ENCODE results near the gene DOK7. TPM values are rescaled to one million over a fixed set of nuclear protein-coding genes. Genes with fewer than 3 reads are reported as not detected.

The DOK7 gene
- total RNA-seq, 1 experiment from 2014 or later, result 0.26 TPM

DNA sequence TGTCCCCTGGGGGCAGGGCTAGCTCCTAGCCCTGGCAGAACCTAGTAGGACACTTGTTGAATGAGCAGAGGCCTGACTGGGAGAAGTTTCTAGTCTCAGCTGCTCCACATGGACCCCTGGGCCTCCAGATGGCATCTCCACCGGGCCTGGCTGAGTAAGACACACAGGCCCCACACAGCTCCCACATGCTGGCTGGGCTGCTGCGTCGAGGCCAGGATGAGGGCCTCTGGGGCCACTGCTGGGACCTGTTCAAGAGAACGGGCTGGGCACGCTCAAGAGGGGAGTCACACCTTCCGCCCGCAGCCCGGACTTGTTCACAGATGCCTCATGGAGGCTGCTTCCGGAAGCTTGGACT, 25.5 kb upstream of the DOK7 start:
- no peaks in the 10 kb centered on the region for H3K79me2 ChIP-seq (ENCODE audit: insufficient read depth, low read length)
- no peak overlapping the region for H2BK5ac ChIP-seq (ENCODE audit: insufficient read length, low read length)
- no peak overlapping the region for H4K8ac ChIP-seq (replicated peaks; ENCODE audit: insufficient read length, low read depth, low read length)
- no peak overlapping the region for H2BK15ac ChIP-seq (ENCODE audit: low read depth, low read length)
- no peak overlapping the region for H3K4me3 Mint-ChIP-seq
- no peaks in the 10 kb centered on the region for H4K20me1 ChIP-seq (ENCODE audit: control insufficient read depth, insufficient read depth, insufficient read length)
- H2AFZ ChIP-seq (ENCODE audit: low read length), result no peak overlapping the region
- no peak overlapping the region for H2BK20ac ChIP-seq (ENCODE audit: low read depth, low read length, poor library complexity, severe bottlenecking)
- no peaks in the 10 kb centered on the region for H3K23me2 ChIP-seq (ENCODE audit: insufficient read length, low read depth, low read length, poor library complexity, severe bottlenecking)
- no peaks in the 10 kb centered on the region for H3K79me1 ChIP-seq (ENCODE audit: insufficient read depth, low read depth, low read length, poor library complexity, severe bottlenecking)
- no peak for DNase-seq
- no peaks in the 10 kb centered on the region for H3K9me3 ChIP-seq (ENCODE audit: control insufficient read depth, low read depth, low read length)
- no peak overlapping the region for H3K9ac ChIP-seq (ENCODE audit: extremely low read depth, insufficient read length, low read length)
- H3K56ac ChIP-seq (ENCODE audit: insufficient read length, low read depth, low read length), result no peak overlapping the region
- no peak overlapping the region; a peak in 1 of 7 replicates for H3K27ac Mint-ChIP-seq
- no peak overlapping the region for H3T11ph ChIP-seq (ENCODE audit: low read length)
- no peak overlapping the region for H4K91ac ChIP-seq (ENCODE audit: insufficient read length, low read depth, low read length)
- no peak overlapping the region for H3K14ac ChIP-seq (ENCODE audit: insufficient read depth, low read length)
- H3K27me3 Mint-ChIP-seq (ENCODE audit: low read depth), result no peaks in the 10 kb centered on the region; the same call in 1 of the 2 replicates
- TF ChIP-seq, protein P1, sequence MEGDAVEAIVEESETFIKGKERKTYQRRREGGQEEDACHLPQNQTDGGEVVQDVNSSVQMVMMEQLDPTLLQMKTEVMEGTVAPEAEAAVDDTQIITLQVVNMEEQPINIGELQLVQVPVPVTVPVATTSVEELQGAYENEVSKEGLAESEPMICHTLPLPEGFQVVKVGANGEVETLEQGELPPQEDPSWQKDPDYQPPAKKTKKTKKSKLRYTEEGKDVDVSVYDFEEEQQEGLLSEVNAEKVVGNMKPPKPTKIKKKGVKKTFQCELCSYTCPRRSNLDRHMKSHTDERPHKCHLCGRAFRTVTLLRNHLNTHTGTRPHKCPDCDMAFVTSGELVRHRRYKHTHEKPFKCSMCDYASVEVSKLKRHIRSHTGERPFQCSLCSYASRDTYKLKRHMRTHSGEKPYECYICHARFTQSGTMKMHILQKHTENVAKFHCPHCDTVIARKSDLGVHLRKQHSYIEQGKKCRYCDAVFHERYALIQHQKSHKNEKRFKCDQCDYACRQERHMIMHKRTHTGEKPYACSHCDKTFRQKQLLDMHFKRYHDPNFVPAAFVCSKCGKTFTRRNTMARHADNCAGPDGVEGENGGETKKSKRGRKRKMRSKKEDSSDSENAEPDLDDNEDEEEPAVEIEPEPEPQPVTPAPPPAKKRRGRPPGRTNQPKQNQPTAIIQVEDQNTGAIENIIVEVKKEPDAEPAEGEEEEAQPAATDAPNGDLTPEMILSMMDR (conservative IDR thresholded peaks at IDR 0.05), result no peak
- H3K27ac ChIP-seq (ENCODE audit: insufficient read length, low read depth, low read length), result no peak overlapping the region
- no peak overlapping the region for H2BK120ac ChIP-seq (ENCODE audit: low read depth, low read length, poor library complexity, severe bottlenecking)
- H3K27me3 ChIP-seq (ENCODE audit: insufficient read depth, low read length), result no peaks in the 10 kb centered on the region
- WGBS (ENCODE audit: extremely low coverage, insufficient read length, low lambda C conversion rate), result no CpG with 5 or more reads among the region's 9 CpGs
- no peaks in the 10 kb centered on the region for H3K4me1 ChIP-seq (ENCODE audit: insufficient read depth, low read length)
- no peak overlapping the region for H3K18ac ChIP-seq (ENCODE audit: insufficient read length, low read depth, low read length)
- no peaks in the 10 kb centered on the region for H3K36me3 Mint-ChIP-seq (ENCODE audit: insufficient read depth in 1 of 3, low read depth in 3 of 3)
- no peak overlapping the region for H2BK12ac ChIP-seq (ENCODE audit: insufficient read length, low read depth, low read length)
- H3K4me1 Mint-ChIP-seq, result peaks cover 2 to 13% of the 10 kb centered on the region in 2 experiments; a peak in 3 of 4 replicates
- no peak overlapping the region for H2AK5ac ChIP-seq (ENCODE audit: insufficient read length, low read length)
- no peak overlapping the region for H3K4me2 ChIP-seq (ENCODE audit: insufficient read depth, insufficient read length, low read length)
- H3K9me3 Mint-ChIP-seq, result no peaks in the 10 kb centered on the region
- no peak overlapping the region for H4K5ac ChIP-seq (ENCODE audit: insufficient read length, low read depth, low read length)
- H3K4ac ChIP-seq (ENCODE audit: low read depth, low read length), result no peak overlapping the region
- H3K23ac ChIP-seq (ENCODE audit: insufficient read length, low read depth, low read length), result no peak overlapping the region

Data from H9 (cell line).